Measurements from ENCODE around the gene PPP2R5E.

DNA sequence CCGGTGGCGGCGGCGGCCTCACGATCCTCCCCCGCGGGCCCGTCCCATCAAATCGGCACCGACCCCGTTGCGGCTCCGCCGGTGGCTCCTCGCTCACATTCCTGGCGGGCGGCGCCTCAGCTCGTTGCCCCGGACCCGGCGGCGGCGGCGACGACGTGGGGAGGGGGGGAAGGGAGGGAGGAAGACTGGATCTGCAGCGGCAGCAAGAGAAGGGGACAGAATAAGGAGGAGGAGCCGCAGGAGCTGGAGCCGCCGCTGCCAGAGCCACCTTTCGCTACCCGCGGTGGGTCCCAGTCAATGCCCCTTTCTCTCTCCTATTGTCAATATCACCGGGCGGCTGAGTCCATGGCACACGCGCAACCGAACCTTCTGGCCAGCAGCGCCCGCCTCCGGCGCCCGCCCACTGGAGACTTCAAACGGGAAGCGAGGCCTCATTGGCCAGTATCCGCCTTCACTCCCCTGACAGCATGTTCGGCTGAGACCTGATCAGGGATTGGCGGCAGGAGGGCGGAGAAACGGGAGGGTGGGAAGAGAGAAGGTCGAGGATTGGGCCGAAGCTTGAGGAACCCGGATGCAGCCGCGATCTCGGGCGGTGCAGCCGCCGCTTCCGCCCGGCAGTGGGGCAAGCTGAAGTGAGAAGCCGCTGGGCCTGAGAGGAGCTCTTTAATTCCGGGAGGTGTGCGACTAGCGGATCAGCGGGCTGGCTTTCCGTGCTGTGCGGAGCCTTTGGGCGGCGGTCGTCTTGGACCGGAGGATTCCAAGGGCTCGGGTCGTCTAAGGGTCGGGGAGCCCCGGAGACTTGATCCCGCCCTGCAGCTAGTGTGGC, at the start of gene PPP2R5E:
- no peak for TF ChIP-seq TCF4 (CRISPR knock-in tag; IDR thresholded peaks at IDR 0.05; ENCODE audit: borderline replicate concordance)
- no peak for TF ChIP-seq ZNF70 (CRISPR knock-in tag; IDR thresholded peaks at IDR 0.05)
- TF ChIP-seq TOX (CRISPR knock-in tag; IDR thresholded peaks at IDR 0.05; ENCODE audit: borderline replicate concordance), result no peak
- no peak for TF ChIP-seq POU6F1 (CRISPR knock-in tag; IDR thresholded peaks at IDR 0.05; ENCODE audit: borderline replicate concordance, low read depth)
- no peak for TF ChIP-seq CSDC2 (CRISPR knock-in tag; IDR thresholded peaks at IDR 0.05)
- TF ChIP-seq, protein P1, sequence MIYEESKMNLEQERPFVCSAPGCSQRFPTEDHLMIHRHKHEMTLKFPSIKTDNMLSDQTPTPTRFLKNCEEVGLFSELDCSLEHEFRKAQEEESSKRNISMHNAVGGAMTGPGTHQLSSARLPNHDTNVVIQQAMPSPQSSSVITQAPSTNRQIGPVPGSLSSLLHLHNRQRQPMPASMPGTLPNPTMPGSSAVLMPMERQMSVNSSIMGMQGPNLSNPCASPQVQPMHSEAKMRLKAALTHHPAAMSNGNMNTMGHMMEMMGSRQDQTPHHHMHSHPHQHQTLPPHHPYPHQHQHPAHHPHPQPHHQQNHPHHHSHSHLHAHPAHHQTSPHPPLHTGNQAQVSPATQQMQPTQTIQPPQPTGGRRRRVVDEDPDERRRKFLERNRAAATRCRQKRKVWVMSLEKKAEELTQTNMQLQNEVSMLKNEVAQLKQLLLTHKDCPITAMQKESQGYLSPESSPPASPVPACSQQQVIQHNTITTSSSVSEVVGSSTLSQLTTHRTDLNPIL (CRISPR knock-in tag; IDR thresholded peaks at IDR 0.05; ENCODE audit: low read depth), result no peak
- no peak for TF ChIP-seq ZFP3 (CRISPR knock-in tag; IDR thresholded peaks at IDR 0.05)
- no peak for TF ChIP-seq ZNF565 (CRISPR knock-in tag; conservative IDR thresholded peaks at IDR 0.05; ENCODE audit: low read depth)
- TF ChIP-seq ZFP30 (CRISPR knock-in tag; IDR thresholded peaks at IDR 0.05), result no peak
- no peak for TF ChIP-seq PATZ1 (CRISPR knock-in tag; IDR thresholded peaks at IDR 0.05; ENCODE audit: borderline replicate concordance)
- TF ChIP-seq PPARA (CRISPR knock-in tag; IDR thresholded peaks at IDR 0.05; ENCODE audit: borderline replicate concordance), result no peak
